ENCODE data around the gene DMRTC2.

DNA sequence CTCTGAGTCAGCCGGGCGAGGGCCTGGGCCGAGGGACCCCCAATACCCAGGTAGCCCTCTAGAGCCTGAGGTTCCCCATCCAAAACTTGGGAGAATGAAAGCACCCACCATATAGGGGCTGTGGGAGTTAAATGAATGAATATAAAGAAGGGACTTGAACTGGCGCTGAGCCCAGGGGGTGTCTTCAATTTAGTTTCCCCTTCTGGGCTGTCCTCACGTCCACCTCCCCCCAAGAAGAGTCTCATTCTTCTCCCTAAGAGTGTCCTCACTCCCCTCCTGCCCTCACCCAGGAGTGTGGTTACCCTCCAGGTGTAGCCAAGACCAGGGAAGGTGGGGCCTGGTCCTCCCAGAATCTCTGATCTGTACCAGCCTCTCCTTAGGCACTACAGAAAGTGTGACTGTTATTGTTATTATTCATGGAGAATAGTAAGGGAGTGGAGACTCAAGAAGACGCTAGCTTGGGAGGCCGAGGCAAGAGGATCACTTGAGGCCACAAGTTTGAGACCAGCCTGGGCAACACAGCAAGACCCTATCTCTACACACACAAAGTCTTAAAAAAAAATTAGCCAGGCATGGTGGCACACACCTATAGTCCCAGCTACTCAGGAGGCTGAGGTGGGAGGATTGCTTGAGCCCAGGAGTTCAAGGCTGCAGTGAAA is 35.0 kb downstream of the DMRTC2 start:
- TF ChIP-seq, protein P1, sequence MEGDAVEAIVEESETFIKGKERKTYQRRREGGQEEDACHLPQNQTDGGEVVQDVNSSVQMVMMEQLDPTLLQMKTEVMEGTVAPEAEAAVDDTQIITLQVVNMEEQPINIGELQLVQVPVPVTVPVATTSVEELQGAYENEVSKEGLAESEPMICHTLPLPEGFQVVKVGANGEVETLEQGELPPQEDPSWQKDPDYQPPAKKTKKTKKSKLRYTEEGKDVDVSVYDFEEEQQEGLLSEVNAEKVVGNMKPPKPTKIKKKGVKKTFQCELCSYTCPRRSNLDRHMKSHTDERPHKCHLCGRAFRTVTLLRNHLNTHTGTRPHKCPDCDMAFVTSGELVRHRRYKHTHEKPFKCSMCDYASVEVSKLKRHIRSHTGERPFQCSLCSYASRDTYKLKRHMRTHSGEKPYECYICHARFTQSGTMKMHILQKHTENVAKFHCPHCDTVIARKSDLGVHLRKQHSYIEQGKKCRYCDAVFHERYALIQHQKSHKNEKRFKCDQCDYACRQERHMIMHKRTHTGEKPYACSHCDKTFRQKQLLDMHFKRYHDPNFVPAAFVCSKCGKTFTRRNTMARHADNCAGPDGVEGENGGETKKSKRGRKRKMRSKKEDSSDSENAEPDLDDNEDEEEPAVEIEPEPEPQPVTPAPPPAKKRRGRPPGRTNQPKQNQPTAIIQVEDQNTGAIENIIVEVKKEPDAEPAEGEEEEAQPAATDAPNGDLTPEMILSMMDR (IDR thresholded peaks at IDR 0.05; ENCODE audit: low read depth, low read length, poor library complexity, severe bottlenecking): no peak
- no peak for TF ChIP-seq EZH2phosphoT487 (IDR thresholded peaks at IDR 0.05; ENCODE audit: borderline replicate concordance, low read length)

Measured in DOHH2 (cell line).